WTC11 (cell line): Measurements from ENCODE around the gene CTSG. TPM values are rescaled to one million over a fixed set of nuclear protein-coding genes. Genes with fewer than 3 reads are reported as not detected.

ENCODE experiments used
- ATAC-seq: fragments of 200-7000 bp; cut with Tn5 transposase; 2 replicates; pipeline ENCODE4 v1.10.0; 2021; ENCODE audit warnings: mild to moderate bottlenecking, moderate library complexity
- Bru-seq: library from RNA; stranded (reverse); fragments of 400-500 nt; gene quantifications from one replicate; lab custom pipeline; 2021; lab: Mats Ljungman, UMichigan
- CTCF ChIA-PET: fragments of 300-600 bp; sonication (Branson Sonifier 250); formaldehyde crosslinking; loops from one replicate; lab custom pipeline; 2021; ENCODE audit warnings: antibody characterized with exemption; lab: Charles Lee
- POLR2A ChIA-PET: fragments of 350-600 bp; sonication (Branson Sonifier 250); formaldehyde crosslinking; loops from one replicate; lab custom pipeline; 2021; ENCODE audit warnings: antibody characterized with exemption; lab: Charles Lee
- DNase-seq: peaks from one replicate; pipeline ENCODE4 v3.0.0; 2021; ENCODE audit warnings: low spot score
- H3K27ac Mint-ChIP-seq: 2 replicates; pipeline ENCODE4 v1.8.0; 2021; ENCODE audit warnings: mixed read lengths
- H3K27me3 Mint-ChIP-seq: 2 replicates; pipeline ENCODE4 v1.8.0; 2021; ENCODE audit warnings: low read depth, mild to moderate bottlenecking, moderate library complexity, mixed read lengths
- H3K36me3 Mint-ChIP-seq: 2 replicates; pipeline ENCODE4 v1.8.0; 2021; ENCODE audit warnings: mixed read lengths
- H3K4me1 Mint-ChIP-seq: 2 replicates; pipeline ENCODE4 v1.8.0; 2022; ENCODE audit warnings: mixed read lengths
- H3K4me3 Mint-ChIP-seq: 2 replicates; pipeline ENCODE4 v1.8.0; 2021; ENCODE audit warnings: mild to moderate bottlenecking, moderate library complexity, mixed read lengths
- H3K9me3 Mint-ChIP-seq: 2 replicates; pipeline ENCODE4 v1.8.0; 2021; ENCODE audit warnings: mixed read lengths
- ATF1 ChIP-seq: sonication (generic); formaldehyde crosslinking; IDR thresholded peaks from 2 replicates; pipeline ENCODE4 v1.8.1; 2023; ENCODE audit warnings: mild to moderate bottlenecking, moderate library complexity, missing genetic modification reagents
- ATF6 ChIP-seq: sonication (generic); formaldehyde crosslinking; IDR thresholded peaks from 2 replicates; pipeline ENCODE4 v1.8.1; 2023; ENCODE audit warnings: mild to moderate bottlenecking, missing genetic modification reagents
- CREM ChIP-seq: sonication (generic); formaldehyde crosslinking; IDR thresholded peaks from 2 replicates; pipeline ENCODE4 v1.8.1; 2022; ENCODE audit warnings: mild to moderate bottlenecking, missing genetic modification reagents, moderate library complexity
- ERG ChIP-seq: fragments of 250-450 bp; sonication (Bioruptor Pico); IDR thresholded peaks from 2 replicates; pipeline ENCODE4 v1.8.0; 2021; ENCODE audit warnings: mild to moderate bottlenecking
- HMGA2 ChIP-seq: fragments of 250-450 bp; sonication (Bioruptor Pico); IDR thresholded peaks from 2 replicates; pipeline ENCODE4 v1.4.0; 2021; ENCODE audit warnings: mild to moderate bottlenecking, moderate library complexity
- HMGXB4 ChIP-seq: sonication (generic); formaldehyde crosslinking; IDR thresholded peaks from 2 replicates; pipeline ENCODE4 v1.8.1; 2023; ENCODE audit warnings: mild to moderate bottlenecking, moderate library complexity, missing genetic modification reagents
- KAT7 ChIP-seq: sonication (generic); formaldehyde crosslinking; IDR thresholded peaks from 2 replicates; pipeline ENCODE4 v1.8.1; 2023; ENCODE audit warnings: missing genetic modification reagents, mild to moderate bottlenecking, borderline replicate concordance
- MYBL2 ChIP-seq: sonication (generic); formaldehyde crosslinking; IDR thresholded peaks from 2 replicates; pipeline ENCODE4 v1.8.1; 2023; ENCODE audit warnings: mild to moderate bottlenecking, moderate library complexity, missing genetic modification reagents
- NFE2L1 ChIP-seq: sonication (generic); formaldehyde crosslinking; IDR thresholded peaks from 2 replicates; pipeline ENCODE4 v1.8.1; 2023; ENCODE audit warnings: missing genetic modification reagents
- NR1H2 ChIP-seq: sonication (generic); formaldehyde crosslinking; IDR thresholded peaks from 2 replicates; pipeline ENCODE4 v1.9.0; 2021; ENCODE audit warnings: mild to moderate bottlenecking, moderate library complexity, missing genetic modification reagents
- RORB ChIP-seq: fragments of 250-450 bp; sonication (Bioruptor Pico); IDR thresholded peaks from 2 replicates; pipeline ENCODE4 v1.9.0; 2021; ENCODE audit warnings: mild to moderate bottlenecking
- SOX15 ChIP-seq: fragments of 250-450 bp; sonication (Bioruptor Pico); IDR thresholded peaks from 2 replicates; pipeline ENCODE4 v1.9.0; 2021; ENCODE audit warnings: mild to moderate bottlenecking
- ZBTB43 ChIP-seq: sonication (generic); formaldehyde crosslinking; IDR thresholded peaks from 2 replicates; pipeline ENCODE4 v1.8.1; 2023; ENCODE audit warnings: mild to moderate bottlenecking, missing genetic modification reagents
- ZNF138 ChIP-seq: sonication (generic); formaldehyde crosslinking; conservative IDR thresholded peaks from 2 replicates; pipeline ENCODE4 v1.8.1; 2022; ENCODE audit warnings: mild to moderate bottlenecking, moderate library complexity, missing genetic modification reagents
- ZNF232 ChIP-seq: sonication (generic); formaldehyde crosslinking; IDR thresholded peaks from 2 replicates; pipeline ENCODE4 v1.8.0; 2022; ENCODE audit warnings: mild to moderate bottlenecking, missing genetic modification reagents
- ZNF263 ChIP-seq: sonication (generic); formaldehyde crosslinking; IDR thresholded peaks from 2 replicates; pipeline ENCODE4 v1.8.1; 2022; ENCODE audit warnings: low read depth, mild to moderate bottlenecking, moderate library complexity, missing genetic modification reagents
- ZNF396 ChIP-seq: fragments of 250-450 bp; sonication (Bioruptor Pico); IDR thresholded peaks from 2 replicates; pipeline ENCODE4 v1.8.0; 2021; ENCODE audit warnings: mild to moderate bottlenecking, moderate library complexity, borderline replicate concordance
- ZNF425 ChIP-seq: fragments of 250-450 bp; sonication (Bioruptor Pico); conservative IDR thresholded peaks from 2 replicates; pipeline ENCODE4 v1.9.0; 2021; ENCODE audit warnings: mild to moderate bottlenecking
- ZNF512 ChIP-seq: sonication (generic); formaldehyde crosslinking; IDR thresholded peaks from 2 replicates; pipeline ENCODE4 v1.8.1; 2022; ENCODE audit warnings: missing genetic modification reagents, borderline replicate concordance
- ZNF532 ChIP-seq: fragments of 250-450 bp; sonication (Bioruptor Pico); IDR thresholded peaks from 2 replicates; pipeline ENCODE4 v1.9.0; 2021; ENCODE audit warnings: mild to moderate bottlenecking, borderline replicate concordance
- long read RNA-seq, 3 experiments: library from RNA in 1 of 3; library from capped mRNA in 1 of 3; library from polyadenylated mRNA in 1 of 3; unstranded in 2 of 3; stranded (forward) in 1 of 3; transcript quantifications; one replicate each; pipeline ENCODE4 v2.0.0, GENCODE V29; 2021
- total RNA-seq: library from RNA; stranded (reverse); gene quantifications from 3 replicates; pipeline ENCODE4 v1.2.3, GENCODE V29; 2021

CTSG gene
- total RNA-seq (not detected in 3 replicates), Bru-seq, nascent RNA (not detected)
- long read RNA-seq, experiment 1 = 0 reads
- long read RNA-seq, experiment 2 = 0 reads
- long read RNA-seq, experiment 3 = 0 reads

GRCh38 chr14:24576182-24576581 lies at the start of gene CTSG:
Gene CTSG (minus strand): TSS chr14:24576250. CDS start chr14:24576223, 27 bp downstream.
- H3K27ac Mint-ChIP-seq = no peak within 1 kb of the TSS
- H3K27me3 Mint-ChIP-seq = no peaks in the 10 kb centered on the region; the same call in 1 of the 2 replicates
- POLR2A ChIA-PET = no interaction called here
- H3K4me1 Mint-ChIP-seq = peaks cover 10% of the 10 kb centered on the region; the same call in 1 of the 2 replicates
- no peak for TF ChIP-seq RORB
- TF ChIP-seq NR1H2 (CRISPR knock-in tag) = no peak
- no peak for TF ChIP-seq ZBTB43 (CRISPR knock-in tag)
- TF ChIP-seq ZNF425 = no peak
- TF ChIP-seq ZNF232 (CRISPR knock-in tag) = no peak
- TF ChIP-seq ZNF396 (CRISPR knock-in tag) = no peak
- no peak for TF ChIP-seq KAT7
- TF ChIP-seq ZNF532 (CRISPR knock-in tag) = no peak
- H3K4me3 Mint-ChIP-seq = no peak within 1 kb of the TSS
- H3K36me3 Mint-ChIP-seq = no peaks in the 10 kb centered on the region
- CTCF ChIA-PET = no interaction called here
- no peaks in the 10 kb centered on the region for H3K9me3 Mint-ChIP-seq
- no peak for DNase-seq
- ATAC-seq = no peak

- ChIA-PET CTCF (interaction anchor here (0.9 to 1.0 kb wide), 2 partner anchors 8 to 9 kb away, joined by 3 to 4 read pairs; no protein-coding TSS in a partner anchor), POLR2A (no interaction called here)
- Mint-ChIP-seq H3K27ac (no peak overlapping the region), H3K4me1 (peaks cover 7% of the 10 kb centered on the region), H3K27me3 (peaks cover 9% of the 10 kb centered on the region), H3K9me3 (peaks cover 19% of the 10 kb centered on the region), H3K4me3 (no peak overlapping the region), H3K36me3 (no peaks in the 10 kb centered on the region)
- ATAC-seq = no peak
- no peak for DNase-seq
- no peak for TF ChIP-seq ZNF512
- no peak for TF ChIP-seq CREM (CRISPR knock-in tag)
- no peak for TF ChIP-seq HMGA2 (CRISPR knock-in tag)
- no peak for TF ChIP-seq SOX15 (CRISPR knock-in tag)
- TF ChIP-seq NFE2L1 (CRISPR knock-in tag) = no peak
- no peak for TF ChIP-seq ZNF263 (CRISPR knock-in tag)
- no peak for TF ChIP-seq ATF1
- no peak for TF ChIP-seq ATF6
- TF ChIP-seq HMGXB4 (CRISPR knock-in tag) = no peak
- no peak for TF ChIP-seq ZNF138 (CRISPR knock-in tag)
- TF ChIP-seq MYBL2 = no peak
- TF ChIP-seq ERG (CRISPR knock-in tag) = no peak
These were observed 37.7 kb upstream of the CTSG start for GRCh38 chr14:24613747-24614146.
